Fibroblast of lung (primary cell): ENCODE measurements around the gene PHF3. TPM values are rescaled to one million over a fixed set of nuclear protein-coding genes. Genes with fewer than 3 reads are reported as not detected.

ENCODE experiments used
- DNase-seq, 2 donors: peaks; one replicate each; pipeline versions ENCODE4 v3.0.0 to v3.0.0-alpha.2; 2010; ENCODE audit warnings: low read depth in 2 of 2
- H2AFZ ChIP-seq: 2 replicates; pipeline ENCODE4 v1.5.1; 2012; ENCODE audit warnings: low read length, control low read depth, inconsistent platforms
- H3K27ac ChIP-seq: 2 replicates; pipeline ENCODE4 v1.5.1; 2011; ENCODE audit warnings: low read length, control low read depth; ENCODE audit not compliant: insufficient read depth
- H3K27me3 ChIP-seq: 2 replicates; pipeline ENCODE4 v1.5.1; 2011; ENCODE audit warnings: mild to moderate bottlenecking, low read length; ENCODE audit not compliant: control insufficient read depth, insufficient read depth
- H3K36me3 ChIP-seq: 2 replicates; pipeline ENCODE4 v1.5.1; 2011; ENCODE audit warnings: low read length; ENCODE audit not compliant: control insufficient read depth, insufficient read depth
- H3K4me1 ChIP-seq: 2 replicates; pipeline ENCODE4 v1.5.1; 2011; ENCODE audit warnings: low read length; ENCODE audit not compliant: control insufficient read depth, insufficient read depth; ENCODE audit errors: extremely low read depth
- H3K4me2 ChIP-seq: 2 replicates; pipeline ENCODE4 v1.5.1; 2011; ENCODE audit warnings: low read length, control low read depth; ENCODE audit not compliant: insufficient read depth; ENCODE audit errors: extremely low read depth
- H3K4me3 ChIP-seq, 4 experiments: fragments of 200-600 bp in 1 of 4; sonication (generic) in 1 of 4; replicated peaks in 1 of 4; 2 replicates each; pipeline ENCODE4 v1.5.1; 2011 to 2016; ENCODE audit warnings: low read length in 4 of 4, low read depth in 3 of 4, mild to moderate bottlenecking in 3 of 4, control low read depth in 2 of 4, inconsistent platforms in 1 of 4, mixed read lengths in 1 of 4; ENCODE audit not compliant: insufficient read depth in 1 of 4; ENCODE audit errors: control extremely low read depth in 1 of 4
- H3K79me2 ChIP-seq: 2 replicates; pipeline ENCODE4 v1.5.1; 2012; ENCODE audit warnings: mild to moderate bottlenecking, low read length, inconsistent platforms; ENCODE audit not compliant: control insufficient read depth, insufficient read depth
- H3K9ac ChIP-seq: 2 replicates; pipeline ENCODE4 v1.5.1; 2011; ENCODE audit warnings: mild to moderate bottlenecking, low read length, control low read depth; ENCODE audit not compliant: insufficient read depth
- H3K9me3 ChIP-seq: 2 replicates; pipeline ENCODE4 v1.5.1; 2012; ENCODE audit warnings: low read depth, low read length; ENCODE audit not compliant: control insufficient read depth, insufficient read depth
- H4K20me1 ChIP-seq: 2 replicates; pipeline ENCODE4 v1.5.1; 2011; ENCODE audit warnings: low read length; ENCODE audit not compliant: control insufficient read depth, insufficient read depth; ENCODE audit errors: extremely low read depth
- CTCF ChIP-seq, 2 donors: IDR thresholded peaks in 1 of 2; conservative IDR thresholded peaks in 1 of 2; 1 replicate in 1 of 2; 2 replicates in 1 of 2; pipeline ENCODE4 v1.5.1; 2011 to 2012; ENCODE audit warnings: low read length in 2 of 2, control low read depth in 1 of 2, inconsistent platforms in 1 of 2, low read depth in 1 of 2, mild to moderate bottlenecking in 1 of 2
- EZH2 ChIP-seq: IDR thresholded peaks from 2 replicates; pipeline ENCODE4 v1.5.1; 2012; ENCODE audit warnings: low read length, control low read depth, mild to moderate bottlenecking; ENCODE audit errors: missing control alignments
- polyA plus RNA-seq, 2 donors: library from polyadenylated mRNA; depleted of rRNA in 1 of 2; stranded (reverse) in 1 of 2; unstranded in 1 of 2; fragments of >200 nt; gene quantifications; 2 replicates each; pipeline ENCODE4 v1.2.1, GENCODE V29; 2011 to 2012; ENCODE audit warnings: missing spikeins in 1 of 2
- total RNA-seq: library from RNA; depleted of rRNA; stranded (reverse); fragments of >200 nt; gene quantifications from 2 replicates; pipeline ENCODE4 v1.2.1, GENCODE V29; 2014

Gene PHF3
- total and polyA plus RNA-seq, 2 donors (not counting 1 experiment from before 2014, with no cell fraction given) = 22.2 to 71.5 TPM

DNA sequence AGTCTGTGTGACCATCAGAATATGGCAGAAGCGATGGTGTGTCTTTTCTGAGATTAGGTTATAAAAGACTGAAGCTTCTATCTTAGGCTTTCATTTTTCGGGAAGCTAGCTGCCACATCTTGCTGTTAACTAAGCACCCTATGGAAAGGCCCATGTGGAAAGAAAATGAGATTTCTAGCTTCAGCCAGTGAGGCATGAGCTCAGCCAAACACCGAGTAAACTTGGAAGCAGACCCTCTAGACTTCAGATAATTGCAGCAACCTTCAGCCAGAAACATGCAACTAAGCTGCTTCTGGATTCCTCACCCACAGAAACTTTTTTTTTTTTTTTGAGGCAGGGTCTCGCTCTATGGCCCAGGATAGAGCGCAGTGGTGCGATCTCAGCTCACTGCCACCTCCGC, 42.7 kb upstream of the PHF3 start:
- Histone ChIP-seq H4K20me1 (no peaks in the 10 kb centered on the region), H3K4me1 (no peaks in the 10 kb centered on the region), H3K27me3 (no peaks in the 10 kb centered on the region), H3K4me3 (no peak overlapping the region), H3K4me2 (no peak overlapping the region), H3K36me3 (no peaks in the 10 kb centered on the region), H3K9me3 (no peaks in the 10 kb centered on the region), H3K79me2 (no peaks in the 10 kb centered on the region), H2AFZ (no peak overlapping the region), H3K9ac (no peak overlapping the region), H3K27ac (no peak overlapping the region)
- TF ChIP-seq CTCF (conservative IDR thresholded peaks at IDR 0.05 in 1 of 2, IDR thresholded peaks at IDR 0.05 in 1 of 2; ENCODE audit: low read depth in 1 of 2, low read length in 2 of 2) (no peak), EZH2 (no peak)
- no peak for DNase-seq

DNA sequence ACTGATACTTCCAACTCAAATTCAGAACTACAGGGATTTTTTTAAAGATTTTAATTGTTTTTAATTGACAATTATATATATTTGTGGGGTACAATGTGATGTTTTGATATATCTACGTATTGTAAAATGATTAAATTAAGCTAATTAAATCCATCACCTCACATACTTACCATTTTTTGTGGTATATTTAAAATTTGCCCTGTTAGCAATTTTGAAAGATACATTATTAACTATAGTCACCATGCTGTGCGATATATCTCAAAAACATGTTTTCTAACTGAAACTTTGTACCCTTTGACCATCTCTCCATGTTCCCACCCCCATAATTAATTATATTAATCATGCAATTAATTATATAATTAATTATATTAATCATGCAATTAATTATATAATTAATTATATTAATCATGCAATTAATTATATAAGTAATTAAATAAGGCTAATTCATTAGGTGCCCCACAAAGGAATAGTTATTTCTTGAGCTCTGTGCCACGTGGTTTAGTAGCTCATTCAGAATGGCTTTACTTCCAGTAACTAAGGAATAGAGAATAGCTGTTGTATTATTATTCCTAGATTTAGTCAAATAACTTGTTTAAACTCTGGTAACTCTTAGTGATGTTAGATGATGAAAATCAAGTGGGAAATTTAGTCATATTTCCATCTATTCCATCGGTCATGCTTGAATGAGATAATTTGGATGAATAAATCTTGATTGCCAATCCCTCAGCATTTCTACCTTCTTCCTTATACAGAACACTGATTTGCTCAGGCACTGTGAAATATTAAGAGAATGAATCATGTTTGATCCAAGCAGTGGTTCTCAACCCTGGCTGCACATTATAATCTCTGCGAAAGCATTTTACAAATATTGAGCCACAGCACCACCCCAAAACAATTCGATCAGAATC, 38.2 kb upstream of the PHF3 start:
- Histone ChIP-seq H3K4me2 (peak overlapping the region; percentile 99), H4K20me1 (no peaks in the 10 kb centered on the region), H3K4me3 (peak overlapping the region; percentile 64 to 85 (median 74)), H2AFZ (peak overlapping the region; percentile 99), H3K9me3 (no peaks in the 10 kb centered on the region), H3K79me2 (no peaks in the 10 kb centered on the region), H3K4me1 (no peaks in the 10 kb centered on the region), H3K27ac (no peak overlapping the region), H3K27me3 (no peaks in the 10 kb centered on the region), H3K36me3 (no peaks in the 10 kb centered on the region), H3K9ac (no peak overlapping the region)
- peak in 1 of 2 donors; percentile 30 for DNase-seq
- TF ChIP-seq EZH2 = no peak

DNA sequence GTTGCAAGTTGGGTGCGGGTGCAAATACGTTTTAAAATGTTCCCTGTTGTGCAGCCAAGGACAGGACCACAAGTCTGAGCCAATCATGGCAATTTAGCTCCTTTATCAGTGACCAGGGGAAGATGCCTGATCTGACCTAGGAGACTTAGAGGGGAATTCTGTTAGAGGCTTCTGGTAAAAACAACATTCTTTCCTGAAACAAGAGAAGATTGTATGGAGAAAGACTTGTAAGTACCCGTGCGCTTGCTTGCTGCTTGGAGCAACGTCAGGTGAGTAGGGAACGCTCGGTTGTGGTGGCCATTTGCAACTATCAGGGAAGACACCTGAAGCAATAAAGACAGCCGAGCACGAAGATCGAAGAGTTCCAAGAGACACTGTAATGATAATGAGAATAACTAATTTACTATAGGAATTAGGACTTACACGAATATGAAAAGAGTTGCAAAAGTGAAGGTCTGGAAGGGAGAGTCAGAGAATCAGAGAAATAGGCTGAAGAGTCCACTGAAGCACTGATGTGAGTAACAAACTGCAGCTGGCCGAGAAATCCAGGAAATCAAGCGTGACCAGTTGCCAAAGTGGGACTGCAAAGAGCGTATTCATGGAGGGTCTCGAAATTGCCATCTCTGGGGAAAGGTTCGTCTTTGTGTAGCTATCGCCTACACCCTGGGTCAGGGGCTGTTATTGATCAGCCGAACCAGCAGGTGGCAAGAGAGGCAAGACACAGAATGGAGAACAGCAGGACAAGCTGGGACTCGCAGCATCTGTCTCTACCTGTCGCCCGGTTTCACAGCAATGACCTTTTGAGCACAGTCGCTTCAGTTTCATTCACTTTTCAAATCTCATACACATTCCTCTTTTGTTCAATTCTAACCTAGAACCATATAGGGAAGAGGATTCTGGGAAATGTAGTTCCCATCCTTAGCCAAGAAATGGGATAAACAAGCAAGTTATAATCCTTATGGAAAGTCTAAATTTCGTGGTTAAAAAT, 37.3 kb upstream of the PHF3 start:
- Histone ChIP-seq H3K27me3 (no peaks in the 10 kb centered on the region), H3K4me1 (no peaks in the 10 kb centered on the region), H3K27ac (no peak overlapping the region), H3K9me3 (no peaks in the 10 kb centered on the region), H3K4me2 (peak overlapping the region; percentile 99), H2AFZ (peak overlapping the region; percentile 99), H3K4me3 (peak overlapping the region; percentile 64 to 85 (median 74)), H3K36me3 (no peaks in the 10 kb centered on the region), H3K9ac (no peak overlapping the region), H3K79me2 (no peaks in the 10 kb centered on the region), H4K20me1 (no peaks in the 10 kb centered on the region)
- peak; percentile 92 to 93 for TF ChIP-seq CTCF (conservative IDR thresholded peaks at IDR 0.05 in 1 of 2, IDR thresholded peaks at IDR 0.05 in 1 of 2; ENCODE audit: low read depth in 1 of 2, low read length in 2 of 2)
- TF ChIP-seq EZH2 = no peak
- DNase-seq = peak; percentile 49 to 64
